Activated naive CD8-positive, alpha-beta T cell treated with anti-CD3 and anti-CD28 coated beads, Interleukin-2, amount 10 ng/mL, durations not matched to agents 7 days and 5 days (primary cell): Measurements from ENCODE around the gene GPR89B. TPM values are rescaled to one million over a fixed set of nuclear protein-coding genes. Genes with fewer than 3 reads are reported as not detected.
"Not testable (repeated sequence)": the region's sequence is repeated elsewhere in the genome, so short reads cannot be mapped to it uniquely, and the experiment has no call there.

Experiments
- ATAC-seq: fragments of 150-1000 bp; cut with Tn5 transposase; one replicate; pipeline ENCODE4 v1.10.0; 2021; ENCODE audit warnings: low read depth, moderate library complexity
- POLR2A ChIA-PET: fragments of 350-600 bp; sonication (Branson Sonifier 250); formaldehyde crosslinking; loops from one replicate; lab custom pipeline; 2021; ENCODE audit warnings: antibody characterized with exemption; lab: Charles Lee
- DNase-seq: peaks from one replicate; pipeline ENCODE4 v3.0.0; 2021
- H3K27ac Mint-ChIP-seq: one replicate; pipeline ENCODE4 v1.8.0; 2022; ENCODE audit warnings: mild to moderate bottlenecking, mixed read lengths
- H3K27me3 Mint-ChIP-seq: one replicate; pipeline ENCODE4 v1.8.0; 2022; ENCODE audit warnings: mild to moderate bottlenecking, moderate library complexity, mixed read lengths
- H3K36me3 Mint-ChIP-seq: one replicate; pipeline ENCODE4 v1.8.0; 2021; ENCODE audit warnings: mild to moderate bottlenecking, mixed read lengths
- H3K4me1 Mint-ChIP-seq: one replicate; pipeline ENCODE4 v1.8.0; 2021; ENCODE audit warnings: mixed read lengths
- H3K4me3 Mint-ChIP-seq: one replicate; pipeline ENCODE4 v1.8.0; 2022; ENCODE audit warnings: mild to moderate bottlenecking, moderate library complexity, mixed read lengths
- H3K9me3 Mint-ChIP-seq: one replicate; pipeline ENCODE4 v1.8.0; 2021; ENCODE audit warnings: mixed read lengths
- total RNA-seq, 2 experiments: library from RNA; stranded (reverse); gene quantifications; one replicate each; pipeline ENCODE4 v1.2.3, GENCODE V29; 2021

Gene GPR89B
- total RNA-seq, 2 experiments from 2014 or later = 27.1 to 32.1 TPM

DNA sequence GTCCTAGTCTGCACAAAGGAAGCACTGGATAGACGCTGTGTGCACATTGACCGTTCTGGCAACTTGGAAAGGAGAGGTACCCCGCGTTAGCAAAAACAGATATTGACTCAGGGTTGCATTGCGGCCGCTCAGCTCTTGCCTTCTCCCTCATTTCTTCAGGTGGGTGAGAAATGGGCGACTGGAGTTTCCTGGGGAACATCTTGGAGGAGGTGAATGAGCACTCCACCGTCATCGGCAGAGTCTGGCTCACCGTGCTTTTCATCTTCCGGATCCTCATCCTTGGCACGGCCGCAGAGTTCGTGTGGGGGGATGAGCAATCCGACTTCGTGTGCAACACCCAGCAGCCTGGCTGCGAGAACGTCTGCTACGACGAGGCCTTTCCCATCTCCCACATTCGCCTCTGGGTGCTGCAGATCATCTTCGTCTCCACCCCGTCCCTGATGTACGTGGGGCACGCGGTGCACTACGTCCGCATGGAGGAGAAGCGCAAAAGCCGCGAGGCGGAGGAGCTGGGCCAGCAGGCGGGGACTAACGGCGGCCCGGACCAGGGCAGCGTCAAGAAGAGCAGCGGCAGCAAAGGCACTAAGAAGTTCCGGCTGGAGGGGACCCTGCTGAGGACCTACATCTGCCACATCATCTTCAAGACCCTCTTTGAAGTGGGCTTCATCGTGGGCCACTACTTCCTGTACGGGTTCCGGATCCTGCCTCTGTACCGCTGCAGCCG is 20.3 kb upstream of the GPR89B start:
- Mint-ChIP-seq H3K4me3 (no peak overlapping the region), H3K27me3 (peaks cover 11% of the 10 kb centered on the region), H3K4me1 (peaks cover 13% of the 10 kb centered on the region), H3K36me3 (peaks cover 1% of the 10 kb centered on the region), H3K27ac (no peak overlapping the region), H3K9me3 (no peaks in the 10 kb centered on the region)
- no peak for DNase-seq
- POLR2A ChIA-PET = no interaction called here
- ATAC-seq = no peak

DNA sequence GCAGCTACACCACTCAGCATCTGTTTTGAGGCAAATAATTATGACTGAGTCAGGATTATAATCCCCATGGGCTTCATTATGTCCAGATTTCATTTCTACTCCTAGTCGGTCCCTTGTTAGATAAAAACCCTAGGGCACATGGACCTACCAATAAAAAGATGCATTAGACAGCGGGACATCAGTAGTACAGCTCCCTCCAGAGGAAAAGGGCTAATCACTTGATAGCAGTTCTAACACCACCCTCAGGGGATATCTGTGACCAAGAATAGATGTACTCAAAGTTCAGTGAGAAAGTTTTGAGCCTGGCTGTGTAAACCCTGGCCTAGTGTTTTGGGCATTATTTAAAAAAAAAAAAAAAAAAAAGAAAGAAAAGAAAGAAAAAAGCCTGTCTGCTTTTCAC is 15.7 kb upstream of the GPR89B start:
- no peaks in the 10 kb centered on the region for H3K36me3 Mint-ChIP-seq
- H3K27me3 Mint-ChIP-seq = peaks cover 28% of the 10 kb centered on the region
- no peaks in the 10 kb centered on the region for H3K9me3 Mint-ChIP-seq
- DNase-seq (no peak), ATAC-seq (no peak)
- no peak overlapping the region for H3K27ac Mint-ChIP-seq
- H3K4me3 Mint-ChIP-seq = no peak overlapping the region
- H3K4me1 Mint-ChIP-seq = peaks cover 5% of the 10 kb centered on the region
- POLR2A ChIA-PET = no interaction called here

DNA sequence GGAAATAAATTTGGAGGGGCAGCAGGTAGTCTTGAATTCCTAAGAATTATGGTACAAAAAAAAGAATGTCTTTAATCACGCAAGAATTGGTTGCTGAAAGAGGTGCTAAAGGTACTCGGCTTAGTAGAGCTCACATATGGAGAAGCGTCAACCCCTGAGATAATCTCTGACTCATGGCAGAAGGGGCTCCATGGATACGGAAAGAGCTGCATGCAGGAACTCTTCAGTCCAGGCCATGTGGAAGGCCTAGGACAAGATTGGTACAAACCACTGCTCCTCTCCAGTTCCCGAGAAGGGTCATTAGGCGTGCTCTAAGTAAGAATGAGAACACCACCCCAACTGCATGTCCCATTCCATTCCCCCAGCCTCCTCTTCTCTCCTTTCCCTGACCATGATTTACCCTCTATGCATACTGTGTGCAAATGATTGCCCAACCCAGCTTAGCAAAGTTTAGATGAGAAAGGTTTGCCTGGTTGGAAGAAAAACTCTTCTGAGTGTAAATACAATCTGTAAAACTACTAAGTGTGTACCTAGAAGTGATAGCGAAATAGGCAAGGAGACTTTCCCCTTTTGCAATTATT is 14.8 kb upstream of the GPR89B start:
- H3K4me1 Mint-ChIP-seq = peaks cover 3% of the 10 kb centered on the region
- H3K27ac Mint-ChIP-seq = no peak overlapping the region
- peaks cover 28% of the 10 kb centered on the region for H3K27me3 Mint-ChIP-seq
- DNase-seq (no peak), ATAC-seq (no peak)
- no peaks in the 10 kb centered on the region for H3K36me3 Mint-ChIP-seq
- H3K9me3 Mint-ChIP-seq = no peaks in the 10 kb centered on the region
- POLR2A ChIA-PET = no interaction called here
- H3K4me3 Mint-ChIP-seq = no peak overlapping the region

DNA sequence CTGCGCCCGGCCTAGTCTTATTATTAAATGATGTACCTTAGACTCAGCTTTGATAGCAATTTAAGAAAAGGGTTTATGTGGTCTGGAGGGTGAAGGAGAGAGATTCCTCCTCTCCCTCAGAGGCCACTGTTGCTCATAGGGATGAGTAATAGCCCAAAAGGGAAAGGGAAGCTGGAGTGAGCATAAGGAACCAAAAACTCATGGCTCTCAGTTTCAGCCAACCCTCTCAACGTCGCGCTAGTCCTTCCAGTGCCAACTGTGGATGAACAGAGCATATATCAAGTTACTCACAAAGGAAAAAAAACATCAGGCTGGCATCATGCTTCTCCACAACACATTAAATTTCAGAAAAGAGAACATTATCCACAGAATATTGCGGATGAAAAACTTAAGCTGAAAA is 8.3 kb upstream of the GPR89B start:
- ATAC-seq (no peak), DNase-seq (no peak)
- Mint-ChIP-seq H3K9me3 (no peaks in the 10 kb centered on the region), H3K4me3 (no peak overlapping the region), H3K36me3 (no peaks in the 10 kb centered on the region), H3K27ac (no peak overlapping the region), H3K4me1 (no peaks in the 10 kb centered on the region), H3K27me3 (peaks cover 30% of the 10 kb centered on the region)
- POLR2A ChIA-PET = no interaction called here

DNA sequence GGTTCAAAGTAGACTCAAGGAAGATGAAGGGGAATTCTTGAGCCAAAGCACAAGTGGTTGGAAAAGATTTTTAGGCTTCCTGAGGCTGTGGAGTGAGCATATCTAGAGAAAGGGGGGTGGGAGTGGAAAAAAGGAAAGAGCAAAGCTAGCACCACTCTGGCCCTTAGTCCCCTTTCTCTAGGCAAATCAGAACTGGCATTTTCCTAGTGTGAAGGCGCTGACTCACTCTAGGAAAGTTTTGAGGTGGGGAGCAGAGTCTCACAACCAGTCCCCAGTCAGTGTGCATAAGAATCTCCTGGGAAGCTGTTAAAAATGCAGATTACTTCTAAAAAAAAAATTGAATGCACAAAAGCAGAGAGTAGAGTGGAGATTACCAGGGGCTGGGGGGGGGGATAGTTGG is 3.4 kb upstream of the GPR89B start:
- POLR2A ChIA-PET = no interaction called here
- Mint-ChIP-seq H3K4me1 (peaks cover 3% of the 10 kb centered on the region), H3K9me3 (no peaks in the 10 kb centered on the region), H3K27ac (no peak overlapping the region), H3K36me3 (no peaks in the 10 kb centered on the region), H3K4me3 (no peak overlapping the region), H3K27me3 (peaks cover 7% of the 10 kb centered on the region)
- ATAC-seq (no peak), DNase-seq (no peak)

DNA sequence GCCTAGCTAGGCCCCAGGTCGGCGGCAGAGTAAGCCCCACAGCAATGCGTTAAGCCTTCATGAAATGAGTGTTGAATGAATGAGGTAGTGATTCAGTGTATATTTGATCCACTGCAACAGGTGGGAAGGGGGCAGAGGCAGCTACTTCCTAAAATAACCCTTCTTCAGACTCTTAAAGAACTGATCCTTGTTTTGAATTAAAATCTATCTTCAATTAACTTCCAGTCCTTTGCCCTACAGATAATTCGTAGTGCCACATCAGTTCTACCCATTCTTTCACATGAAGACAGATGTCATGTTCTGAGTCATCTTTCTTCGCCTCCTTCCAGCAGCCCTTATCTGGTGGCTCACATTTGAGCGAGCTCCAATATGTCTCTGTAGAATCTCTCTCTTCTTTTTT is 1.0 kb upstream of the GPR89B start:
- H3K27ac Mint-ChIP-seq, POLR2A ChIA-PET, ATAC-seq, H3K27me3 Mint-ChIP-seq, DNase-seq, H3K4me3 Mint-ChIP-seq, H3K9me3 Mint-ChIP-seq, H3K36me3 Mint-ChIP-seq: not testable (repeated sequence)
- H3K4me1 Mint-ChIP-seq = peaks cover 18% of the 10 kb centered on the region

DNA sequence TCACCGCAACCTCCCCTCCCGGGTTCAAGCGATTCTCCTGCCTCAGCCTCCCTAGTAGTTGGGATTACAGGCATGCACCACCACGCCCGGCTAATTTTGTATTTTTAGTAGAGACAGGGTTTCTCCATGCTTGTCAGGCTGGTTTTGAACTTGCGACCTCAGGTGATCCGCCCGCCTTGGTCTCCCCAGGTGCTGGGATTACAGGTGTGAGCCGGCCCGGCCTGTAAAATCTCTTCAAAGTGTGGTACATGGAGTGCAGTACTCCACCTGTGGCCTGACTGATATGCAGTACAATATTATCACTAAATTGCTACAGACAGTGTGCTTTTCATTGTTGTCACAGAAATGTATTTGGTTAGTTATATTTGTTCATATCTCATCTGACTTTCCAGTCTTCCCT is 531 bp upstream of the GPR89B start:
- not testable (repeated sequence) for H3K4me3 Mint-ChIP-seq, DNase-seq

DNA sequence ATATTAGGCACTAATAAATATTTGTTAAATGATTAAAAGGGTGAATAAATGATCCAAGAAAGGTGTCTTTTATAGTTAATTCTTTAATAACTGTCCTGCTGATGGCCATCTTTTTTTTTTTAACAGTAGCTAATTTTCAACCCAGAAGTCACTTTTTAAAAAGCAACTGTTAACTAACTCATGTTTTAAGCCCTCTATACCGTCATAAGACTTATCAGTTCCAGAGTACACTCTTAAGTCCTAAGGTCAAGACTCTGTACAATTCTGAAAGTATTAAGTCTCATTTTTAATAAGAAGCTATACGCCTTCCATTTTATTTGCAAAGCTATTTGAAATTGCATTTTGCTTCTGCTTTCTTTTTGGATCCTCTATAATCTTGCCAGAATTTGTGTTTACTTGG is 2.9 kb downstream of the GPR89B start:
- POLR2A ChIA-PET = interaction anchor here (0.6 to 0.7 kb wide), 2 partner anchors 10 to 251 kb away, joined by 4 to 5 read pairs; no protein-coding TSS in a partner anchor
- not testable (repeated sequence) for H3K4me3 Mint-ChIP-seq

More for the DNA sequence above, 531 bp upstream of the GPR89B start:
- Mint-ChIP-seq H3K4me1 (peaks cover 22% of the 10 kb centered on the region), H3K36me3 (peaks cover 11% of the 10 kb centered on the region)
- H3K9me3 Mint-ChIP-seq, POLR2A ChIA-PET, H3K27ac Mint-ChIP-seq, ATAC-seq, H3K27me3 Mint-ChIP-seq: not testable (repeated sequence)

DNA sequence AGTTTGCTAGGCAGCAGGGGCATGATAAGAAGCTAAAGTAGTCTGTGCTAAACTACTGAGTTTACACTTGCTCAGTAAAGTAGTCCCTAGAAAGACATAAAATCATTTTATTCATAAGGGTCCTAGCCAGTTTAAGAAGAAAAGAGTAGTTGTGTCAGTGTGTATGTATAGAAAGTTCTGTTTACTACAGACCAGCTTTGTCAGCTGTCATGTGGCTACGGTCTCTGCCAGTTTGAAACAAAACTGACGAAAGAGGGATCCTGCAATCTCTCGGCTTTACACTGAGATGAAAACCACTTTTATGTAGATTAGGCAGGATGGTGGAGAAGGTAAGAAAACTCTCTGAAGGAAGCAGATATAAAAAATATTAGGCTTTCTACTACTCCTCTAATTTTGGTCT is 7.1 kb downstream of the GPR89B start:
- Mint-ChIP-seq H3K36me3 (peaks cover 10% of the 10 kb centered on the region), H3K4me1 (peaks cover 18% of the 10 kb centered on the region)
- DNase-seq, ATAC-seq, H3K27me3 Mint-ChIP-seq, H3K4me3 Mint-ChIP-seq, H3K27ac Mint-ChIP-seq, H3K9me3 Mint-ChIP-seq, POLR2A ChIA-PET: not testable (repeated sequence)

More for the DNA sequence above, 2.9 kb downstream of the GPR89B start:
- not testable (repeated sequence) for H3K9me3 Mint-ChIP-seq, ATAC-seq, H3K27ac Mint-ChIP-seq, DNase-seq, H3K27me3 Mint-ChIP-seq
- Mint-ChIP-seq H3K36me3 (peaks cover 11% of the 10 kb centered on the region), H3K4me1 (peaks cover 24% of the 10 kb centered on the region)

DNA sequence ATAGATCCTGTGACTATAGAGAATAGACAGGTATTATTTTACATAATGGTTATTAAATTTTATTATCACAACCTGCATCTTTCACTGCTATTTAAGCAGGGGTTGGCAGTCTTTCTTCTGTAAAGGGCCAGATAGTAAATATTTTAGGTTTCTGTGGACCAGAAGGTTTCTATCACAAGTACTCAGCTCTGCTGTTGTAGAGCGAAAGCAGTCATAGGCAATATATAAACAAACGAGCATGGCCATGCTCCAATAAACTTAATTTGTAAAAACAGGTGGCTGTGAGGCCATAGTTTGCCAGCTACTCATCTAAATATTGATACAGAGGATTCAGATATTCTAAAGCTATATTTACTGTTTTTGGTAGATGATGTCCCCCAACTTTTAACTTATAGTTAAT is 12.2 kb downstream of the GPR89B start:
- H3K27ac Mint-ChIP-seq, POLR2A ChIA-PET, H3K36me3 Mint-ChIP-seq: not testable (repeated sequence)

DNA sequence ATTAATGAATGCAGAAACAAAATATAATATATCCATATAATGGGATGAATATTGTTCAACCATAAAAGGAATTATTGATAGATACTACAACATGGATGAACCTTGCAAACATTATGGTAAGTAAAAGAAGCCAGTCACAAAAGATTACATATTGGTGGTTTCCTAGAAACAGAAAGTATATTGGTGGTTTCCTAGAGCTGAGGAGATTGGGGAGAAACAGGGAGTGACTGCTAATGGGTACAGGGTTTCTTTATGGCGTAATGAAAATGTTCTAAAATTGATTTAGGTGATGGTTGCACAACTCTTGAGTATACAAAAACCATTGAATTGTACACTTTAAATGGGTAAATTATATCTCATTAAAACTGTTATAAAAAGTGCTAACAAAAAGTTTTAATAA is 14.3 kb downstream of the GPR89B start:
- H3K9me3 Mint-ChIP-seq, ATAC-seq, H3K27ac Mint-ChIP-seq, H3K27me3 Mint-ChIP-seq, H3K4me1 Mint-ChIP-seq, POLR2A ChIA-PET, DNase-seq, H3K4me3 Mint-ChIP-seq, H3K36me3 Mint-ChIP-seq: not testable (repeated sequence)

More for the DNA sequence above, 12.2 kb downstream of the GPR89B start:
- H3K4me1 Mint-ChIP-seq, H3K9me3 Mint-ChIP-seq, H3K27me3 Mint-ChIP-seq, H3K4me3 Mint-ChIP-seq, ATAC-seq, DNase-seq: not testable (repeated sequence)

DNA sequence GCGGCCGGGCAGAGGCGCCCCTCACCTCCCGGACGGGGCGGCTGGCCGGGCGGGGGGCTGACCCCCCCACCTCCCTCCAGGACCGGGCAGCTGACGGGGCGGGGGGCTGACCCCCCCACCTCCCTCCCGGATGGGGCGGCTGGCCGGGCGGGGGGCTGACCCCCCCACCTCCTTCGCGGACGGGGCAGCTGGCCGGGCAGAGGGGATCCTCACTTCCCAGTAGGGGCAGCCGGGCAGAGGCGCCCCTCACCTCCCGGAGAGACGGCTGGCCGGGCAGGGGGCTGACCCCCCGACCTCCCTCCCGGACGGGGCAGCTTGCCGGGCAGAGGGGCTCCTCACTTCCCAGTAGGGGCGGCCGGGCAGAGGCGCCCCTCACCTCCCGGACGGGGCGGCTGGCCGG is 21.3 kb downstream of the GPR89B start:
- H3K36me3 Mint-ChIP-seq, H3K9me3 Mint-ChIP-seq, H3K4me1 Mint-ChIP-seq, H3K27me3 Mint-ChIP-seq, H3K4me3 Mint-ChIP-seq, H3K27ac Mint-ChIP-seq, DNase-seq, POLR2A ChIA-PET, ATAC-seq: not testable (repeated sequence)

DNA sequence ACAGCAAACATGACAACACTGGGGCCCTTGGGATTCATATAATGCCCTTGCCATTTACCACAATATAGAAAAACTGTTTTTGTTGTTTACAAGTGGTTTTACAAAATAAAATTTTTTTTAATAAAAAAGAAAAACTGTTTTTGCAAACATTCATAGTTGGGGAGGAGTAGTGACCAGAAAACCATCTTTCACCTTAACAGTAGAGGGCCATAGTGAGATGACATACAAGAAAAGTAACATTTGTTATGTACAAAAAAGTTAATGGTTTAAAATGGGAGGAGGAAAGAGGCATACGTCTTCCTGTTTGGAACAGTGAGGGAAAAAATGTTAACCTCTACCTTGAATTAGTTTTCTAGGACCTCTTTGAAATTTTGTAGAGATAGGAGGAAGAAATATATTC is 30.7 kb downstream of the GPR89B start:
- H3K4me1 Mint-ChIP-seq, H3K27ac Mint-ChIP-seq, DNase-seq, POLR2A ChIA-PET, ATAC-seq, H3K4me3 Mint-ChIP-seq, H3K36me3 Mint-ChIP-seq, H3K9me3 Mint-ChIP-seq, H3K27me3 Mint-ChIP-seq: not testable (repeated sequence)

DNA sequence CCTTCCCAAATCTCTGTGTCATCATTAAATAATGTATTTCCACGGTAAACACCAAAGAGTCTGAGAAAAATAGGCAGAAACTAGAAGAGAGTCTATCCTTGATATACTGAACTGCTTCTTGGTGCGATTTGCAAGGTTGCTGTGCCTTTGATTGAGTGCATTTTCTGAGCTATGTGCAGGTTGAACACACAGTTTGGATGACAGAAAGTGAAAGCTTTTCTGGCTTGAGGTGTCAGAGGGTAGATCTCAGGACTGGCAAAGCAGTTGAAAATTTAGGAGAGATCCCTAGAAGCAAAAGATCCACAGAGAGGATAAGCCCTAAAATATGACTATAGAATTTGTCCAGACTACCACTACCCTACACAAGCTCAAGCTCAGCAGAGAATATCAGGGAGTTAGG is 31.5 kb downstream of the GPR89B start:
- H3K27ac Mint-ChIP-seq, POLR2A ChIA-PET, H3K9me3 Mint-ChIP-seq, H3K36me3 Mint-ChIP-seq, H3K27me3 Mint-ChIP-seq, DNase-seq, H3K4me1 Mint-ChIP-seq, H3K4me3 Mint-ChIP-seq: not testable (repeated sequence)
- peak; percentile 77 for ATAC-seq
